Neural progenitor cell (in vitro differentiated cells): ENCODE measurements around the gene ZFHX3.

Experiments
- CTCF ChIP-seq: fragments of 200-600 bp; sonication (generic); IDR thresholded peaks from 2 replicates; pipeline ENCODE4 v1.5.1; 2017; ENCODE audit warnings: antibody characterized with exemption, mild to moderate bottlenecking
- EZH2phosphoT487 ChIP-seq: fragments of 200-600 bp; sonication (generic); IDR thresholded peaks from 2 replicates; pipeline ENCODE4 v1.6.1; 2017; ENCODE audit warnings: antibody characterized with exemption

- TF ChIP-seq EZH2phosphoT487 (no peak), CTCF (no peak)
Measured at GRCh38 chr16:72975809-72976437, 72.0 kb downstream of the ZFHX3 start.
